Forelimb muscle (tissue), 1 donor: ENCODE data around the gene GABRD. TPM values are rescaled to one million over a fixed set of nuclear protein-coding genes. Genes with fewer than 3 reads are reported as not detected.

ENCODE experiments used
- DNase-seq: peaks from one replicate; pipeline ENCODE4 v3.0.0-alpha.2; 2013; ENCODE audit warnings: low read depth
- polyA plus RNA-seq: library from polyadenylated mRNA; unstranded; fragments of 120-200 nt; gene quantifications from one replicate; pipeline ENCODE4 v1.2.1, GENCODE V29; 2013; ENCODE audit not compliant: insufficient read length

GABRD gene
- polyA plus RNA-seq, 1 donor: 1.0 TPM

DNA sequence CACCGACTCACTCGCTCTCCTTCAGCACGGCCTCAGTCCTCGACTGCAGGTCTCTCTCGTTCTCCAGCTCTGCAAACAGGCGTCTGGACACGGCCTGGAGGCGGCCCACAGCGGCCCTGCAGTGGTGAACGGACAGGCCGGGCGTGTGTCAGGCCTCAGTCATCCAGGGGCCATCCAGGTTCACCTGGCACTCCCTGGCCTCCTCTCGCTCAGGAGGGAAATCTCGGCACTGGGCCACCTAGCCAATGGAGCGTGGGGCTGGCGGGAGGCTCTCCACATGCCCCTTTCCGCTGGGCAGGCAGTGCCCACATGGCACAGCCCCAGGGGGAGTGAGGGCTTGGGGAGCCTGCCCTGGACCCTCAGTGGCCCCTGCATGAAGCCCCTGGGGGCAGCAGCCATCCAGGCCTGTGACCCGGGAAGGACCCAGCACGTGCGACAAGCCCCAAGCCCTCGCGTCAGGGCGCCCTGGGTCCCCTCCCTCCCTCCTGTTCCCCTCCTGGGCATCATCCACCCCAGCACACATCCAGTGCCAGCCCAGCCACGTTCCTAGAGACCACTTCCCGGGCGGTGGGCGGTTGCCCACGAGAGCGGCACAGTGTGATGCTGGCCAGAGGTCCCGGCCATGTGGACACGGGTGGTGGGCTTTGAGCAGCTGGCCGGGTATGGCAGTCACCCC, 33.6 kb upstream of the GABRD start:
- no peak for DNase-seq

DNA sequence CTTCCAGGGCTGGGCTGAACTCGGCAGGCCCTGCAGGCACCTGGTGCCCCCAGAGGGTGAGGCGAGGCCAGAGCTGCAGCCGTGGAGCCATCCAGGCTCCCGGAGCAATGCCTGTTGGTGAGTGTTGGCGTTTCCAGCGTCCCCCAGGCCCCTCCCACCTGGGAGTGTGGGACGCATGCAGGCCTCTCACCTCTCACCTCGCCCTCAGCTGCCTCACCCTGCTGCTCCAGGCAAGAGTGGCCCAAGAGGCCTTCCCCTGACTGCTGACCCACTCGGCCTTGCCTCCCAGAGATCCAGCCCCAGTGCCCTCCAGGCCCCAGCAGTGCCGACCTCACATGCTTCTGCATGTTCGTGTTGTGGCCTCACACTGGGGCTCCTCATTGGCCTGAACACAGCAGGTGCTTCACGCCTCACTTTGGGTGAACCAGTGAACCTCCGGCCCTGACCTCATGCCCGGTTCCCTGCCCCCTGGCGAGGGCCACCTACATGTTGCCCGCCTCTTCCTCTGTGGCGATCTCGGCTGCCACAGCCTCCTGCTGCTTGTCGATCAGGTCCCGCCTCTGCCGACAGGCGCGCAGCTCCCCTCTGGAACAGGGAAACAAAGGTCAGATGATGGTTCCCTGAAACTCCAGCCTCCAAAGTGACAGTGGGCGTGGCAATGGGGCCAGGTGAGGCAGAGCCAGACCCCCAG, 32.5 kb upstream of the GABRD start:
- no peak for DNase-seq

DNA sequence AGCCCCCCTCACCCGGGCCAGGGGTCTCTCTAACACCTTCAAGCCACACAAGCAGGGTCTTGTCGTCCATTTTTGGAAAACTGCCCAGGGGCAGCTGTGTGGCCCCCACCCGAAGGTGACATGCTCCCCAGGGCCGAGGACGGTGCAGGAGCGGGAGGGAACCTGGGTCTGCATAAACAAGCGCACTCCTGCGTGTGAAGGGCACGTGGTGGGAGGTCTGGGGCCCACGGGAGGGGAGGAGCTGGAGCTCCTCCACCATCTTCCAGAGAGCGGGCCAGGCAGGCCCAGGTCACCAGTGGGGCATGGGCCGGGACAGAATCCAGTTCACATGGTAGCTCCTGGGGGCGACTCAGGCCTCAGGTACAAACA, 32.0 kb upstream of the GABRD start:
- no peak for DNase-seq

DNA sequence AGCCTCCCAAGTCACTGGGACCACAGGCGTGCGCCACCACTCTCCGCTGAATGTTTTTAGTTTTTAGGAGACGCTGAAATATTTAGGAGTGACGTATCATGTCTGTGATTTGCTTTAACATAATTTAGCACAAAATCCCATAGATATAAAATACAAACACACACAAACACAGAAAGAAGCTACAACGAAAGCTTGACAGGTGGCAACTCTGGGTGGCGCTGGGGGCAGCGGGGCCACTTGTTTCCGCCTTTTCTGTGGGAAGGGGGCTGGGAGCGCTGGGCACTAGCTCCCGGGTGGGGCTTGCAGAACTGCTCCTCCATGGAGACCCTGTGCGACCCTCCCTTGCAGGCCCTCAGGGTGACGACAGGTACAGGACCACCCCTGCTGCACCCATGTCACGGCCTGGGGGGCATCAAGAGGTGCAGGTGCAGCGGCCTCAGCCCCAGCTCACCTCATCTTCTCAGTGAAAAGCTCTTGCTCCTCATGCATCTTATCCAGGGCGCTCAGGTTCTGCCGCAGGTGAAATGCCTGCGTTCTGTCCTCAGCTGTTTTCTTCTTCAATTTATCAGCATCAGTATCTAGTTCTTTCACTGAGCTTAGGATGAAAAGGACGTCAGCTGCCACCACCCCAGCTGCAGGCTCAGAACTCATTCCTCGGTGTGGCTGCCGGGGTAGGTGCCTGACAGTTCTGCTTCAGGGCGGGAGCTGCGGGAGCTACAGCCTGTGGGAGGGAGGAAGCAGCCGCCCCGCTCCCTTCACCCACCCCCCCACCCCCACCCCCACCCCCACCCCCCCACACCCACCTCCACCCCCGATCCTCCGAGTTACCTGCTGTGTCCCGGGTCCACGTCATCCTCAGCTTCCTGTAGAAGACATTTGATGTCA, 30.8 kb upstream of the GABRD start:
- no peak for DNase-seq

DNA sequence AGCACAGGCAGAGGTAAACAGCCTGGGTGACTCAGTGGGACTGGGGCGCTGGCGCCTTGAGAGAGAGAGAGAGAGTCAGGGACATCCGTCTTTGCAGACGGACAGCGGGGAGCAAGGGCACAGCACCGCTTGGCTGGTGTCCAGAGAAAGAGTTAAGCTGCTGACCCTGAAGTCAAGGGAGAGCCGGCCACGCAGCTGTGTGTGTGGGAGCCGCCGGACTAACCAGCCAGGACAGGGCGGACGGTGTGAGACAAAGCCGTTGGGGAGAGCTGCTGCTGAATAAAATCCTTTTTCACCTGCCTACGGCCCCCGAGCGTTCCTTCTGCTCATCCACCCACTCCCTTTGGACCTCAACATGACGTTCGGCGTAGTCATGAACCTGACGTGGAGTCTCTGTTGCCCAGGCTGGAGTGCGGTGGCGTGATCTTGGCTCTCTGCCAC, 30.0 kb upstream of the GABRD start:
- DNase-seq: no peak

DNA sequence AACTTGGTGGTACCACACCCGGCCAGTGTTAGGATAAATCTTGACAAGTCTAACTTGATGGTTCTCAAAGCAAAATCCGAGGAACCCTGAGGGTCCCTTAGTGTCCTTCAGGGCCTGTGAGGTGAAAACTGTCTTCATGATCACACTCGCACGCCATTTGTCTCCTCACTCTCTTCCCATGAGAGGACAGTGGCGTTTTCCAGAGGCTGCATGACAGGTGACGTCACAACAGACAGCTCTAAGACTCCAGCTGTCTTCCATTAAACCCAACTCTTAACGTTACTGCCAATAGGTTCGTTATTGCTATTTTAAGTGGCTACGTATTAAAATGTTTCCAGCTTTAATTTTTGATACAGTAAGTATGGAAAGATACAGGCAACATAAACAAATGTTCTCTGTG, 29.4 kb upstream of the GABRD start:
- DNase-seq: no peak

DNA sequence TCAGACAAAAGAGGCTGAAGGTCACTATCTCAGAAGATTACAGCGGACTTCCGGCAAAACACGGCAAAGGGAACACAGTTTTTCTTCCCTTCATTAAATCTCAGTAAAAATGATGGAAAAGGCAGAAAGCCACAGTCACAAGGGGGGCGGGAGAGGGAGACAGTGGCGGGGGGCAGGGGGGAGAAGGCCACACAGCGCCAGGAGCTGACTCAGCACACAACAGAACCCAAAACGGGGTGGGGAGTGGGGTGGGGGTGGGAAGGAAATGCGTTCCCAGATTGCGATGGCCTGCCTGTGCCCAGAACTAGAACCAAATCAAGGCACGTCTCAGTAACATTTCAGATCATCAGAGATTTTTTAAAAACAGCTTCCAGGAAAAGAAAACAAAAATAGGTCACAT, 28.9 kb upstream of the GABRD start:
- no peak for DNase-seq

DNA sequence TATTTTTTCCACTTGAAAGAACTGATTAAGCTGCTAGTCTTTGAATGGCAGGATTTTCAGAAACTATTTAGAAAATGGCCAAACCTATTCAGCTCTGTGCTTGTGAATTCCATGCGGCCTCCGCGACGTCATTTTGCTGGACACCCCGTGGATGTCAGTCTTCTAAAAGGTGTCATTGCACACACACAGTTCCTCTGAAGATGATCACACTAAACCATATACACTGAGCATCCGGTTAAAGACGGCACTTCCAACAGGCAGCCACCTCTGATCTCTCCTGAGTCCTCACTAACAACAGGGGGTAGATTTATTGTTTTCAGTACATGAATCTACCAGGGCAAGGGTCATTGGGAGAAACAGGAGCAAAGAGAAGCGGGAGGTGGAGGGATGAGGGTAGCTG, 24.6 kb upstream of the GABRD start:
- DNase-seq: no peak

DNA sequence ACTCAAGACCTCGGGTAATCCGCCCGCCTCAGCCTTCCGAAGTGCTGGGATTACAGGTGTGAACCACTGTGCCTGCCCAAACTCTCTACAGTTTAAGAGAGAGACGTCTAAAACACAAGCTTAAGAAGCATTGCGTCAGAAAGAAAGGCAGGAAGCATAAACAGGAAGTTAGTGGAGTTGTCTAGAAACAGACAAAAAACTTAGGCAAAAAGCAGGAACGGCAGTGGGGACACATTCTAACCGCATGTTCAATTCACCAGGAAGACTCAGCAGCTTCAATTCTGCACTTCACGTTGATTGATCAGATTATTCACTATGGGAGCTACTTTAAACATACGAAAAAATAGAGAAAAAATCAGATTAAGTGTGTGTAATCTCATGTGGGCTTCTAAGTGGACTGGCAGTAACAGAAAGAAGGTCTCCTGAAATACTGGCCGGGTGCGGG, 22.9 kb upstream of the GABRD start:
- no peak for DNase-seq

DNA sequence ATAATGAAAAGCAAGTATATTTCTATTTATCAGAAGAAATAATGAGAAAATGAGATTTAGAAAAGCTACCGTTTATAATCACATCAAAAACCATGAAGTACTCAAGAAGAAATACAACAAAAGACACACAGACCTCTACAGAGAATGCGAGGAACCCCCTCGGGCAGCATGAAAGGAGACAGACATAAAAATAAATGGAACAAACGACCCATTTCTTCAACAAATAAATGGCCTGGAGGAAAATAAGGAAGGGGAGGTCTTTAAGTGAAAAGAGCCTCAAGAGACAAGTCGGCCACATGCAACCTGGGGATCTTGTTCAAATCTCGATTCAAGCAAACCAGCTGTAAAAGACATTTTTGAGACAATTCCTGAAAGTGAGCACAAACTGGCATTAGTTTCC, 21.6 kb upstream of the GABRD start:
- no peak for DNase-seq

DNA sequence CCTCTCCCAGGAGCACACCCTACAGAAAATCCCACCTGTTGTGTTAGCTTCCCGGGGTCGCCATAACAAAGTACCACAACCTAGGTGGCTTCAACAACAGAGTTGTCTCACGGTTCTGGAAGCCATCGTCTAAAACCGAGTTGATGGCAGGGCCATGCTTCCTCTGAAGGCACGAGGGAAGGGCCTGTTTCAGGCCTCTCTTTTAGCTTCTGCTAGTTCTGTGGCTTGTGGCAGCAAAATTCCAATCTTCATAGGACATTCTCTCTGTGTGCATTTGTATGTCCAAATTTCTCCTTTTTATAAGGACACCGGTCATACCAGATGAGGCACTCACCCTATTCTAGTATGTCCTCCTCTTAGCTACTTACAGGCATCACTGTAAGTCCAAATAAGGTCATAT, 18.7 kb upstream of the GABRD start:
- DNase-seq: no peak

DNA sequence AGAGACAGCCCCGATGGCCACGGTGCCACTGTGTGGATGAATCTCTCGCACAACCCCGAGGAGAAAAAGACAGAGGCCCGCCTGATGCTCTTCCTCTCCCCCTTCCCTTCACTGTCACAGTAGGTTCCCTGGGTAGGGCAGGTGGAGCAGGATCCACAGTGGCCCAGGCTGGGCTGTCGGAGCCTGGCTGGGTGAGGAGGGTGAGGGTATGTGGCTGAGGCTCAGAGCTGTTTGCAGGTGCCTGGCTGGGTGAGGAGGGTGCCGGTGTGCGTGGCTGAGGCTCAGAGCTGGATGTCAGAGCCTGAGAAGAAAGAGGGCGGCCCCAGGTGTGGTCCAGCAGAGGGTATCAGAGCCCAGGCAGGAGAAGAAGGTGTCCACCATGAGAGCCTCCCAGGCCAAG, 18.3 kb upstream of the GABRD start:
- no peak for DNase-seq

DNA sequence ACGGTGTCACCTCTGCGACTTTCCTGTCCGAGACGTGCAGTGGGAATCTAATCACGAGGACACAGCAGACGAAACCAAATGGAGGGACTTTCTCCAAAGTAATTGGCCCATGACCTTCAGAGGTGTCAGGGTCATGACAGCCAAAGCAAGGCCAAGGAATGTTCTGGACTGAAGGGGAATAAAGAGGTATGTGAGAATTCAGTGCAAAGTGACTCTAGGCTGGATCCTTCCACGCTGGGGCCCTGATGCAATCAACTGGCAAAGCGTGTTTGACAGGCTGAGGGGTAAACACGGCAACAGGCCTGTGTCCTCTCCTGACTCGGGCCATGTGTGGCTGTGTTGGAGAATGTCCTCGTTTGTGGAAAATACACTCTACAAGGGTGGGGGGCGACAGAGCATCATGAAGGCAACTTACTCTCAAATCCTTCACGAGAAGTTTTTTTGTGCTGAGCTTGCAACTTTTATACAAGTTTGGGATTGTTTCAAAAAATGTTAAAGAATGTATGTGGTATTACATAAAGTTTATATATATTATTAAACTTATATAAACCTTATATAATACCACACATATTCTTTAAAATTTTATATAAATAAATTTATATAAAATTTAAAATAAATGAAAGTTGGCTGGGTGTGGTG, 17.3 kb upstream of the GABRD start:
- DNase-seq: no peak

DNA sequence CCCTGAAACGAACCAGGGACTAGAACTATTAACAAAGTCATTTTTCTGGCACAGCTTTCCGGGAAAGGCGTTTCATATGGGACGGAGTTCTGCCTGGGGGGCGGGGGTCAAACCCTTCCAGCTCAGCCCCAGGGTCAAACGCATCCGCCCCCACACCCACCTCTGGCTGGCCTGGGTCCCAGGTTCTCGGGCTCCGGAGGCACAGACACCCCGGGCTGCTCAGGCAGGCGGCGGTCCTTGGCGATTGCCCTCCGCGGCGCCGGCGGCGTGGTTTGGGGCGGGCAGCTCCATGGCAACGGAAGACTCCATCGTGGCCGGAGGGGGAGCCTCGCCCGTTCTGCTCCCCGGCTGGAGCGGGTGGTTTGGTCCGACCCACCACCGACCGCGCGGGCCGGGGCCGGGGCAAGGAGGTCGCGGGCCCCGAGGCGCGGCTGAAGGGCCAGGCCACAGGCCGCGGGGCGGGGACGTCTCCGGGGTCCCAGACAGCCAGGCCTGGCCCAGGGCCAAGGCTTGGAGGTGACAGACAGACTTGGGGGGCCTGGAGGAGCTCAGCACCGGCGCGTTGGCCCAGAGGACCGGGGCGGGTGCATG, 15.5 kb upstream of the GABRD start, which contains the start of gene CFAP74:
CFAP74 (minus strand) TSS at position 246 of the 591 bp plus-strand sequence. CDS start 12,830 bp downstream, outside the sequence.
- DNase-seq: no peak

DNA sequence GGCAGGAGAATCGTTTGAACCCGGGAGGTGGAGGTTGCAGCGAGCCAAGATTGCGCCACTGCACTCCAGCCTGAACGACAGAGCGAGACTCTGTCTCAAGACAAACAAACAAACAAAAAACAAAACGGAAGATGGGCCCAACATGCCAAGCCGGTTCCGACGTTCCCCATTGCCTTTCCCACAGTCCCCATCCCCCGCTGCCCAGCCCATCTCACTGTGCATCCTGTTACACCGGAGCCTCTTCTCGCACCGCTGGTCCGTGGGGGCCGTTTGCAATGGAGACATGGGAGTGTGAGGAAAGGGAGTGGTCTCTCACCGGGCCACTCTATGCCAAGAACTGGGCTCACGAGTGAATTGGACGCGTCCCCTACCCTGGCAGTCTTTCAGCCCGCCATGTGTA, 14.3 kb upstream of the GABRD start:
- DNase-seq: no peak

DNA sequence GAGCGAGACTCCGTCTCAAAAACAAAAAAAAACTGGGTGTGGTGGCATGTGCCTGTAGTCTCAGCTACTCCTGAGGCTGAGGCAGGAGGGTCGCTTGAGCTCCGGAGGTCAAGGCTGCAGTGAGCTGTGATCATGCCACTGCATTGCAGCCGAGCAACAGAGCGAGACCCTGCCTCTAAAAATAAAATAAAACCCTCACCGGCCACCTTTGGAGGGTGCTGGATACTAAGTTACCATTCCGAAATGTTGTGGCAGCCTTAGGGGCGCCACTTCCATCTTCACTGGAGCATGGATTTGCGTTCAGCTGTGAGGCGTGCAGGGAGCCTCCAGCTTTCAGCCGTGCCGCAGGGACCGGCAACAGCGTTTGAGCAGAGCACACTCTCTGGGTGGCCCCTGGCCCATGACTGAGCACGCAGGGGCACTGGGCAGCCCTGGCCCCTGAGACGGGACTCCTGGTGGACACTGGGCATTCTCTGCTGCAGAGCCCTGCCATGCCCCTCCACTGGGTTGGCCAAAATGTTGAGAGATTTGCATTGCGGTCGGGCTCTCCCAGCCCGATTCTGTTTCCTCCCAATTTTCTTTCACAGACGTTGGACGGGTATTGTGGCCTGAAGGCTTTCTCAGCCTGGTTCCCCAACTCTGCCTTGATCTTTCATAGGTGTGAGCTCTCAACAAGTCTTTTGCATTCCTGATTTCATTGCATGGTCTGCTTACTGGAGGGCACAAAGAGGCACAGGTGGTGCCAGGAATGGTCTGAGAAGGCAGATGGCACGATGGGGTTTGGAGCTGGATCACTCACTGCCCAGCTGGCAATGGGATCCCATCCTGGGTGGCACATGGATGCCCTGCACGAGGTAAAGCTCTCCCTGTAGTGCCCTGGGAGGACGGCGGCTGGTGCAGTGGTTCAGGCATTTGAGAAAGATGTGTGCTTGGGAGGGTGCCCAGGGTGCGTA, 9.8 kb upstream of the GABRD start:
- no peak for DNase-seq

DNA sequence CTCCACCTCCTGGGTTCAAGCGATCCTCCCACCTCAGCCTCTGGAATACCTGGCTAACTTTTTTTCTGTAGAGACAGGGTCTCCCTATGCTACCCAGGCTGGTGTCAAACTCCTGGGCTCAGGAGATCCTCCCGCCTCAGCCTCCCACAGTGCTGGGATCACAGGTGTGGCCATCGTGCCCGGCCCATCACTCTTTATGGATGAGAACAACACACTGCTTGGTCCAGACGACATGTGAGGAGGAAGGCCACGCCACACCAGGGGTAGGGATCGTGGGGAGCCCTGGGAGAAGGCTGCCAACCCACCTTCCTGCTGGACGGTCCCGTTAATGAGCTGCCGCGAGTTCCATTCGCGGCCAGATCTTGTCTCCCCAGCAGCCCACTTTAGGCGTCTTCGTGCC, 5.0 kb upstream of the GABRD start:
- DNase-seq: no peak

DNA sequence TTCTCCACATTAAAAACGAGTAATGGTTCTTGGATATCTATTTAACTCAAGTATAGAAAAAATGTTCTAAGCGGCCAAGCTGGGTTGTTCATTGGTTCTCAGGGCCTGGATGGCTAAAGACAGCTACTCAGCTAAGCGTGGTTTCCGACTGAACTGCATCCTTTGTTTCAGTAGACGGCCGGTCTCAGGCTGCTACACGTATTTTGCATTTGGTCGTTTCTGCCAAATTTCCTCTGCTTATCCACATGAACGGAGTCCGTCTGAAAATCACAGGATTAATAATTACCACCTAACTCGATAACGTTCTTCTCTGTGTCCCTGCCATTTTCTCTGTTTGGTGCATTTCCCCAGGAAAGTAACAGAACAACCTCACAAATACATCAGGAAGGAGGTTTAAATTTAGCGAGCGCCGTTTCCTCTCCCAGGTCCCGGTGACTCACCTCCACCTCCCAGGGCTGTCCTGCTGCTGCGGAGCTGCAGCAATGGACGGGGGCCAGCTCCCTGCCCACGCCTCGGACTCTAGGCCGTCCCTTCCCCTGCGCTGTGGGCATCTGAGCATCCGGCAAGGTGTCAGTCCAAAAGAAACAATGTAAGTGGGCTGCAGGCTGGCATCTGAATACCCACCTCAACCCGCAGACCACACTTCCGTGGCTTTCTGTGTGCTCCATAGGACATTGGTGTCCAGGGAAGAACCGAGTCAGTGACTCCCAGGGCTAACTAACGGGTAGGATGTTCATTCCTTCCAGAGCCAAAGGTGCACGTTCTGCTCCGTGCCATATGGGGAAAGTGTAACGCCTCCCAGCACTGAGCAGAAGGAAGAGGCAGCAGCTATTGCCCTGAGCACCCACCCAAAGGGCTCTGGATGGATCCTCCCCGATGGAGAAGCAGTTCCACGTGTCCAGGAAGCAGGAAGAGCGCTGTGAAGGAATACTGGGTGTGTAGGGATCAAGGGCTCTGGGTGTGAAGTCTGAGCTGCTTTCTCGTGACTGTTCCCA, 4.1 kb upstream of the GABRD start:
- DNase-seq: no peak

DNA sequence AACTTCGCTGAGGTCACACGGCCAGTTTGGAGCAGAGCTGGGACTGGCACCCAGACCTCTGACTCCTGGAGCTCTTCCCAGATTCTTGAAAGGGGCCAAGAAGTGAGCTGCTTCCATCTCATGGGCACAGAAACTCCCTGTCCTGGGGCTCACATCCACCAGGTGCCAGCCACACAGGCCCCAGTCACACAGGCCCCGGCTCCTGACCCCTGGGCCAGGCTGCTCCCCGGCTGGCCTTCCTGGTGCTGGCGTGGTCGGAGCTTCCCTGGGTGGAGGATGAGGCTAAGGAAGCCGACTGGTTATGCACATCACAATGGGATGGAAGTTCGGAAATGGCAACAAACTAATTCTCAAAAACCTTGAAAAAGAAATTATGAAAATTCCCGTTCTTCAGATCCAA, 3.0 kb upstream of the GABRD start:
- DNase-seq: no peak
